WERI-Rb-1 (cell line): ENCODE measurements around the gene CEP83.

Experiments
- DNase-seq: peaks from one replicate; pipeline ENCODE4 v3.0.0-alpha.2; 2020
- H3K27ac ChIP-seq: fragments of 250-450 bp; sonication (Bioruptor Pico); 2 replicates; pipeline ENCODE4 v1.5.1; 2020; ENCODE audit warnings: mild to moderate bottlenecking, moderate library complexity
- H3K27me3 ChIP-seq: fragments of 250-450 bp; sonication (Bioruptor Pico); 2 replicates; pipeline ENCODE4 v1.5.1; 2021; ENCODE audit warnings: mild to moderate bottlenecking, low read depth, moderate library complexity; ENCODE audit not compliant: insufficient read depth, severe bottlenecking
- H3K36me3 ChIP-seq: fragments of 250-450 bp; sonication (Bioruptor Pico); 2 replicates; pipeline ENCODE4 v1.5.1; 2020; ENCODE audit warnings: mild to moderate bottlenecking, moderate library complexity
- H3K4me3 ChIP-seq: 2 replicates; pipeline ENCODE4 v1.5.1; 2011; ENCODE audit warnings: low read depth, mild to moderate bottlenecking, control low read depth, low read length
- H3K9me3 ChIP-seq: fragments of 250-450 bp; sonication (Bioruptor Pico); 2 replicates; pipeline ENCODE4 v1.5.1; 2021; ENCODE audit warnings: mild to moderate bottlenecking, moderate library complexity; ENCODE audit not compliant: severe bottlenecking
- CTCF ChIP-seq: IDR thresholded peaks from 2 replicates; pipeline ENCODE4 v1.5.1; 2011; ENCODE audit warnings: low read depth, mild to moderate bottlenecking, control low read depth, inconsistent platforms, low read length

CEP83 gene

GRCh38 chr12:94272280-94272679 lies 187.4 kb downstream of the CEP83 start:
- no peak overlapping the region for H3K4me3 ChIP-seq
- H3K36me3 ChIP-seq = no peaks in the 10 kb centered on the region
- H3K27me3 ChIP-seq = no peaks in the 10 kb centered on the region
- no peak for TF ChIP-seq CTCF
- DNase-seq = no peak
- no peak overlapping the region for H3K27ac ChIP-seq
- no peaks in the 10 kb centered on the region for H3K9me3 ChIP-seq

GRCh38 chr12:94271351-94271750 lies 188.3 kb downstream of the CEP83 start:
- TF ChIP-seq CTCF = no peak
- DNase-seq = no peak
- no peaks in the 10 kb centered on the region for H3K36me3 ChIP-seq
- no peaks in the 10 kb centered on the region for H3K9me3 ChIP-seq
- H3K4me3 ChIP-seq = no peak overlapping the region
- H3K27ac ChIP-seq = no peak overlapping the region
- H3K27me3 ChIP-seq = no peaks in the 10 kb centered on the region

- H3K27me3 ChIP-seq = no peaks in the 10 kb centered on the region
- H3K9me3 ChIP-seq = no peaks in the 10 kb centered on the region
- H3K36me3 ChIP-seq = no peaks in the 10 kb centered on the region
- H3K27ac ChIP-seq = no peak overlapping the region
- no peak for TF ChIP-seq CTCF
- H3K4me3 ChIP-seq = no peak overlapping the region
- DNase-seq = no peak
Measured at GRCh38 chr12:94269316-94269999, 190.2 kb downstream of the CEP83 start.

GRCh38 chr12:94267921-94268471 lies 191.7 kb downstream of the CEP83 start:
- Histone ChIP-seq H3K27me3 (no peaks in the 10 kb centered on the region), H3K9me3 (no peaks in the 10 kb centered on the region), H3K4me3 (no peak overlapping the region), H3K36me3 (no peaks in the 10 kb centered on the region), H3K27ac (no peak overlapping the region)
- no peak for DNase-seq
- TF ChIP-seq CTCF = no peak

- Histone ChIP-seq H3K4me3 (no peak overlapping the region), H3K36me3 (no peaks in the 10 kb centered on the region), H3K27ac (no peak overlapping the region), H3K27me3 (no peaks in the 10 kb centered on the region), H3K9me3 (no peaks in the 10 kb centered on the region)
- no peak for DNase-seq
- no peak for TF ChIP-seq CTCF
Measured at GRCh38 chr12:94267537-94267872, 192.2 kb downstream of the CEP83 start.
